GM21576 (cell line): ENCODE results near the gene PPP1R12C.
"Not testable (repeated sequence)": the region's sequence is repeated elsewhere in the genome, so short reads cannot be mapped to it uniquely, and the experiment has no call there.

ENCODE experiments used
- ATAC-seq: cut with Tn5 transposase; IDR thresholded peaks from one replicate; pipeline ENCODE4 v1.9.1; 2021; ENCODE audit warnings: mild to moderate bottlenecking, moderate library complexity; ENCODE audit not compliant: unreplicated experiment

Gene PPP1R12C

GRCh38 chr19:55112246-55112776, 5.1 kb downstream of the PPP1R12C start:
- ATAC-seq = no peak

GRCh38 chr19:55111238-55111831, 6.1 kb downstream of the PPP1R12C start:
- ATAC-seq = no peak

DNA sequence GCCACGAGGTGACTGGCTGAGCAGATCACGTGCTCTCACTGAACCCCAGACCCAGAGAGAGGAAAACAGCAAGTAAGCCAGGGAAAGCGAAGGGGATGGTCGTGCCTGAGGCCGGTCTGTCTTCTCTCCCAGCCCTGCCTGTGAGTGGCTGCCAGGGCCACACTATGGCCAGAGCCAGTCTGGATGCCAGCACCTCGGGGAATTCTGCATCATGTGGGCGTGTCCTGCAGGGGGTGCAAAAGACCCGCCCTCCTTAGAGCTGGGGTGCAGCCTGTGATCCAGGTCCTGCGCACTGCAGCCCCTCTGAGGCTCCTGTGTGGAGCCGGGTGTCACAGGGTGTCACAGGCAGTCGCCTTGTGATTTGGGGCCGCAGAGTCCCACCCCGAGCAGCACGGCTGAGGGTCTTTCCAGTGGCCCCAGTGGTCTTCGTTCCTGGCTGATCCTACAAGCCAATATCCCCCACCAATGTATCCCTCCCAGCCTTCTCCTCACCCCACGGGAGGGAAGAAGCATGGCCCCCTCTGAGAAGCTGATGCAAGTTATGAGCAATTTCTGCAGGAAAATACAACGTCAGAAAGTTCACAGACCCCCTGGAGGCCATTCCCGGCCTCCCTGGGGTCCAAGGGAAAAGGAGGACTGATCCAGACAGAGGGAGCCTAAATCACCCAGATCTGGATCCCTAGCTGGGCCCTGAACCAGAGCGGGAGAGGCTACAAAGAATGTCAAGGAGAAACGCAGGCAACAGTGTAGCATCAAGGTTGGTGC, 7.7 kb downstream of the PPP1R12C start:
- ATAC-seq = no peak

DNA sequence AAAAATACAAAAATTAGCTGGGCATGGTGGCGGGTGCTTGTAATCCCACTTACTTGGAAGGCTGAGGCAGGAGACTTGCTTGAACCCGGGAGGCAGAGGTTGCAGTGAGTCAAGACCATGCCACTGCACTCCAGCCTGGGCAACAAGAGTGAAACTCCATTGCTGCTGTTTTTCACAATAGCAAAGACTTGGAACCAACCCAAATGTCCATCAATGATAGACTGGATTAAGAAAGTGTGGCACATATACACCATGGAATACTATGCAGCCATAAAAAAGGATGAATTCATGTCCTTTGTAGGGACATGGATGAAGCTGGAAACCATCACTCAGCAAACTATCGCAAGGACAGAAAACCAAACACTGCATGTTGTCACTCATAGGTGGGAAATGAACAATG, 10.2 kb downstream of the PPP1R12C start:
- ATAC-seq = not testable (repeated sequence)

- ATAC-seq = no peak
Measured at GRCh38 chr19:55106591-55106990, 10.8 kb downstream of the PPP1R12C start.

- ATAC-seq = no peak
Measured at GRCh38 chr19:55105237-55105636, 12.2 kb downstream of the PPP1R12C start.

- ATAC-seq = no peak
Measured at GRCh38 chr19:55103190-55103589, 14.2 kb downstream of the PPP1R12C start.

- no peak for ATAC-seq
Measured at GRCh38 chr19:55101261-55101660, 16.2 kb downstream of the PPP1R12C start.

DNA sequence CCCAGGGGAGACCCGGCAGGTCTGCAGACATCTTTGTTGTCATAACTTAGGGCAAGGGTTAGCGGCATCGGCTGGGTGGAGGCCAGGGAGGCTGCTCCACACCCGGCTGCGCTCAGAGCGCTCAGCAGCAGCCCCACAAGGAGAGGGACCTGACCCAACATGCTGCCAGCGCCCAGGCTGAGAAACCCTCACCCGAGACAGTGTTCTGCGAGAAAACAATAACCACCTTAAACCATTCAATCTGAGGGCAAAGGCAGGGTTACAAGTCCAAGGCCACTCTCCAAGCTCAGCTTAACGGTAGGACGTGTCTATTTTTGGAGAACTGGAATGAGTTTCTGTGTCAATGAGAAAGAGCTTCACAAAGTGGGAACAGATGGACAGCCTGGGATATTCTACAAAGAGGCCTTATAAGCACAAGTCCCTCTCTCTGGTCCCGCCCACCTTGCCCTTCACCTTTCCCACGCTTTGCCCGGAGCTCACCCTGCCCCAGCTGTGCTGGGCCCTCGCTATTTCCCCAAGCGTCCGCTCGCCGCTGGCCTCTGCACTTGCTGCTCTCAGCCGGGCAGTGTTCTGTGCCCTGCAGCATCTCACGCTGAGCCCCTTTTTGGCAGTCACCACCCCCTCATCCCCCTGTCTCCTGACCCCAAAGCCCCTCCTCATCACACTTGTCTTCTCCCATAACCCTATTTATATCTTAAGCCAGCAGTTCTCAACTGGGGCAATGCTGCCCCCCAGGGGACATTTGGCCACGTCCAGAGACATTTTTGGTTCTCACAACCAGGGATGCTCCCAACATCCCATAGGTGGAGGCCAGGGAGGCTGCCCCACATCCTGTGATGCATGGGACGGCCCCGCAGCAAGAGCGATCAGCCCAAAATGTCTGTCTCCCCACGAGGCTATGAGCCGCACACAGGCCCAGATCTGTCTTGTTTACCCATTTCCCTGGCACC, 17.6 kb downstream of the PPP1R12C start:
- no peak for ATAC-seq

DNA sequence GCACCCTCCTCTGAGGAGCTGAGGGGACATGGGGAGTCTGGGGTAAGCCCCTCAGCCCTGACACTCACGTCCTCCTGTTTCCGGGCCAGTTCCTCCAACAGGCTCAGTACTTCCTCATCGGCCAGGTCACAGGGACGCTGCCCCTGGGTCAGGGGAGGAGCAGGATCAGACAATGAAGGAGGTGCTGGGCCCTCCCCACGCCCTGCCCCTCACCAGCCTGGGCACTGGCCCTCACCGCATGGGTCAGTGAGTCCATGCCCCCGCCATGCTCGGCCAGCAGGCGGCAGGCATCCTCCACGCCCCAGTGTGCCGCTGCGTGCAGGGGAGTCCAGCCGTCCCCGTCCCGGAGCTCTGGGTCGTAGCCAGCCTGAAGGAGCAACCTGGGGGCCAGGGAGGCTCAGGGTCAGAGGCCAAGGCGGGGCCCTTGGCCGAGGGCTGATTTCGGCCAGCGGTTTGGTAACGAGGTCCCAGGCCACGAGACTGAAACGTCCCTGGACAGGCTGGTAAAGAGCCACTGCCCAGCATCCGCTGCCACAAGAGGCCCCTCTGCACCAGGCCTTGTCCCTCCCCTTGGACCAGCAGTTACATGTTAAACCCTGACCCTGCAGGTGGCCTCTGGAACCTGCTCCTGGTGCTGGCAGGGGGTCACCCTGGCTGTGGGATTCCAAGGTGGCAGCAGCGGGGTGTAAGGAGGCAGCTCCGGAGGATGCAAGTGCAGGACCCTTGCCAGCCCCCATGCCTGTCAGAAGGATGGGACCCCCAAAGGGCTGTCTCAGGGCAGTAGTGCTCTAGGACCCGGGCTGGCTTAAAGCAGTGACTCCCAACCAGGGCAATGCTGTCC, 18.5 kb downstream of the PPP1R12C start:
- no peak for ATAC-seq

- no peak for ATAC-seq
Measured at GRCh38 chr19:55097864-55098715, 19.3 kb downstream of the PPP1R12C start.

GRCh38 chr19:55096061-55096701, 21.3 kb downstream of the PPP1R12C start:
- ATAC-seq = no peak

GRCh38 chr19:55095260-55096060, 22.0 kb downstream of the PPP1R12C start:
- ATAC-seq = no peak

GRCh38 chr19:55094456-55095259, 22.8 kb downstream of the PPP1R12C start:
- no peak for ATAC-seq

- ATAC-seq = no peak
Measured at GRCh38 chr19:55092423-55093318, 24.8 kb downstream of the PPP1R12C start.

DNA sequence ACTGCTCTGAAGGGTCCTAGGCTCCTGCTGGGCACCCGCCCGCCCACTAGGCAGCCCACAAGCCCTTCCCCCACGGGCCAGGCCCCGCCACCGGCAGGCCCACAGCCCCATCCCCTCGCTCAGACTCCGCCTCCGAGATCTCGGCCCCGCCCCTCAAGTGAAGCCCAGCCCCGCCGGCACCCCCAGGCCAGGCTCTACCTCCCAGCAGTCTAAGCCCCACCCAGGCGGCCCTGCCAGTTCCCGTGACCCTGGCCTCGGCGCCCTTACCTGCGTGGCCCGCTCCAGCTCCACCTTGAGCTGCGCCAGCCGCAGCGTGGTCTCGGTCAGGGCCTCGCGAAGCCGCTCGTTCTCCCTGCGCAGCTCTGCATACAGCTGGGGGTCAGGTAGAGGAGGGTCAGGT, 25.5 kb downstream of the PPP1R12C start:
- ATAC-seq = no peak
